ENCODE data around the gene GAB3.

- TF ChIP-seq CTCF (IDR thresholded peaks at IDR 0.05; ENCODE audit: low read length) (no peak), EZH2 (IDR thresholded peaks at IDR 0.05; ENCODE audit: borderline replicate concordance, low read length) (no peak)
Measured at GRCh38 chrX:154750301-154751202, at the start of gene GAB3.
